Type B pancreatic cell (in vitro differentiated cells): ENCODE measurements around the gene GFRAL. TPM values are rescaled to one million over a fixed set of nuclear protein-coding genes. Genes with fewer than 3 reads are reported as not detected.

ENCODE experiments used
- DNase-seq: peaks from one replicate; pipeline ENCODE4 v3.0.0; 2021; ENCODE audit warnings: mixed read lengths; ENCODE audit not compliant: unreplicated experiment; ENCODE audit errors: extremely low spot score
- H3K27ac Mint-ChIP-seq: 2 replicates; pipeline ENCODE4 v1.8.0; 2021; ENCODE audit warnings: mild to moderate bottlenecking, mixed read lengths
- H3K27me3 Mint-ChIP-seq: 2 replicates; pipeline ENCODE4 v1.8.0; 2021; ENCODE audit warnings: mixed read lengths
- H3K36me3 Mint-ChIP-seq: 2 replicates; pipeline ENCODE4 v1.8.0; 2021; ENCODE audit warnings: mixed read lengths
- H3K4me1 Mint-ChIP-seq: one replicate; pipeline ENCODE4 v1.8.0; 2021; ENCODE audit warnings: mixed read lengths; ENCODE audit not compliant: unreplicated experiment
- H3K4me3 Mint-ChIP-seq: 2 replicates; pipeline ENCODE4 v1.8.0; 2021; ENCODE audit warnings: mild to moderate bottlenecking, mixed read lengths
- H3K9me3 Mint-ChIP-seq: 2 replicates; pipeline ENCODE4 v1.8.0; 2021; ENCODE audit warnings: mixed read lengths
- CTCF ChIP-seq: fragments of 200-600 bp; sonication (generic); conservative IDR thresholded peaks from 2 replicates; pipeline ENCODE4 v1.5.0; 2021; ENCODE audit warnings: antibody characterized with exemption, mild to moderate bottlenecking
- long read RNA-seq: library from polyadenylated mRNA; unstranded; transcript quantifications from one replicate; pipeline ENCODE4 v2.0.0, GENCODE V29; 2020
- total RNA-seq: library from RNA; stranded (reverse); gene quantifications from 2 replicates; pipeline ENCODE4 v1.2.1, GENCODE V29; 2021; ENCODE audit warnings: low replicate concordance

Gene GFRAL
- total RNA-seq: not detected in 2 replicates
- long read RNA-seq: 0 reads

GRCh38 chr6:55327169-55327568 is at the start of gene GFRAL:
GFRAL (plus strand) TSS chr6:55327469; CDS start chr6:55327555, 86 bp downstream.
- no peak within 1 kb of the TSS for H3K4me3 Mint-ChIP-seq
- no peaks in the 10 kb centered on the region for H3K4me1 Mint-ChIP-seq
- no peaks in the 10 kb centered on the region for H3K27me3 Mint-ChIP-seq
- H3K36me3 Mint-ChIP-seq: no peaks in the 10 kb centered on the region
- H3K9me3 Mint-ChIP-seq: no peaks in the 10 kb centered on the region
- H3K27ac Mint-ChIP-seq: no peak within 1 kb of the TSS
- no peak for TF ChIP-seq CTCF
- DNase-seq: no peak

GRCh38 chr6:55277646-55278045 is 49.6 kb upstream of the GFRAL start:
- H3K4me3 Mint-ChIP-seq: no peak overlapping the region
- no peak for TF ChIP-seq CTCF

GRCh38 chr6:55281215-55281614 is 46.1 kb upstream of the GFRAL start:
- DNase-seq: no peak
- H3K4me1 Mint-ChIP-seq: peaks cover 6% of the 10 kb centered on the region
- H3K9me3 Mint-ChIP-seq: no peaks in the 10 kb centered on the region
- H3K27ac Mint-ChIP-seq: no peak overlapping the region
- TF ChIP-seq CTCF: no peak
- no peaks in the 10 kb centered on the region for H3K36me3 Mint-ChIP-seq
- no peak overlapping the region for H3K4me3 Mint-ChIP-seq
- H3K27me3 Mint-ChIP-seq: no peaks in the 10 kb centered on the region

More at GRCh38 chr6:55277646-55278045, 49.6 kb upstream of the GFRAL start:
- DNase-seq: no peak
- no peaks in the 10 kb centered on the region for H3K9me3 Mint-ChIP-seq
- peaks cover 6% of the 10 kb centered on the region for H3K4me1 Mint-ChIP-seq
- no peaks in the 10 kb centered on the region for H3K27me3 Mint-ChIP-seq
- no peaks in the 10 kb centered on the region for H3K36me3 Mint-ChIP-seq
- no peak overlapping the region for H3K27ac Mint-ChIP-seq

GRCh38 chr6:55282115-55282514 is 45.2 kb upstream of the GFRAL start:
- DNase-seq: no peak
- H3K9me3 Mint-ChIP-seq: no peaks in the 10 kb centered on the region
- no peaks in the 10 kb centered on the region for H3K27me3 Mint-ChIP-seq
- peaks cover 2% of the 10 kb centered on the region for H3K4me1 Mint-ChIP-seq
- no peaks in the 10 kb centered on the region for H3K36me3 Mint-ChIP-seq
- no peak overlapping the region for H3K27ac Mint-ChIP-seq
- no peak overlapping the region for H3K4me3 Mint-ChIP-seq
- no peak for TF ChIP-seq CTCF

GRCh38 chr6:55286824-55287223 is 40.4 kb upstream of the GFRAL start:
- H3K9me3 Mint-ChIP-seq: no peaks in the 10 kb centered on the region
- H3K27me3 Mint-ChIP-seq: no peaks in the 10 kb centered on the region
- no peak overlapping the region for H3K4me3 Mint-ChIP-seq
- H3K4me1 Mint-ChIP-seq: no peaks in the 10 kb centered on the region
- H3K27ac Mint-ChIP-seq: no peak overlapping the region
- DNase-seq: no peak
- TF ChIP-seq CTCF: no peak
- H3K36me3 Mint-ChIP-seq: no peaks in the 10 kb centered on the region

GRCh38 chr6:55290736-55291135 is 36.5 kb upstream of the GFRAL start:
- H3K27me3 Mint-ChIP-seq: no peaks in the 10 kb centered on the region
- H3K4me3 Mint-ChIP-seq: no peak overlapping the region
- no peak for DNase-seq
- no peaks in the 10 kb centered on the region for H3K9me3 Mint-ChIP-seq
- H3K4me1 Mint-ChIP-seq: no peaks in the 10 kb centered on the region
- no peaks in the 10 kb centered on the region for H3K36me3 Mint-ChIP-seq
- no peak for TF ChIP-seq CTCF
- no peak overlapping the region for H3K27ac Mint-ChIP-seq
